Measurements from ENCODE around the gene XK. TPM values are rescaled to one million over a fixed set of nuclear protein-coding genes. Genes with fewer than 3 reads are reported as not detected.

The XK gene
- total RNA-seq, 1 experiment from 2014 or later, result 2.6 TPM

DNA sequence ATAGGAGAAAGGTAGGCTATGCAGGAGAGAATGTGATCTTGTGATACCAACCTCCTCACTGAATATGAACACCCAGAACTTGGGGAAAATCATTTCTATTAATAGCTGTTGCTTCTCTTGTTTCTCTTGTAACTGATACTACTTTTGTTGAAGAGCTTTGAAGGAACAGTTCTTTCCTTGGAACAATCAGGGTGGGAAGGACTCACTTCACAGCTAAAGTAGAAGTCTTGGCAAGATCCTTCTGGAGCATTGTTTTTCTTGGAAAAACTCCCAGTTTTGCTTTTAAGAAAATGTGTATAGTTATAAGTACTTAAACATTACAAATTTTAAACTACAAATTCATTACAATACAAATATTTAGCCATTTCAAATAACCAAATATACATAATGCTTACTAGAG is 19.1 kb upstream of the XK start:
- BruUV-seq (replicated peaks), result no TSS peak
- no peak overlapping the region for H3K27ac Mint-ChIP-seq (ENCODE audit: unreplicated experiment)
- TF ChIP-seq, protein P1, sequence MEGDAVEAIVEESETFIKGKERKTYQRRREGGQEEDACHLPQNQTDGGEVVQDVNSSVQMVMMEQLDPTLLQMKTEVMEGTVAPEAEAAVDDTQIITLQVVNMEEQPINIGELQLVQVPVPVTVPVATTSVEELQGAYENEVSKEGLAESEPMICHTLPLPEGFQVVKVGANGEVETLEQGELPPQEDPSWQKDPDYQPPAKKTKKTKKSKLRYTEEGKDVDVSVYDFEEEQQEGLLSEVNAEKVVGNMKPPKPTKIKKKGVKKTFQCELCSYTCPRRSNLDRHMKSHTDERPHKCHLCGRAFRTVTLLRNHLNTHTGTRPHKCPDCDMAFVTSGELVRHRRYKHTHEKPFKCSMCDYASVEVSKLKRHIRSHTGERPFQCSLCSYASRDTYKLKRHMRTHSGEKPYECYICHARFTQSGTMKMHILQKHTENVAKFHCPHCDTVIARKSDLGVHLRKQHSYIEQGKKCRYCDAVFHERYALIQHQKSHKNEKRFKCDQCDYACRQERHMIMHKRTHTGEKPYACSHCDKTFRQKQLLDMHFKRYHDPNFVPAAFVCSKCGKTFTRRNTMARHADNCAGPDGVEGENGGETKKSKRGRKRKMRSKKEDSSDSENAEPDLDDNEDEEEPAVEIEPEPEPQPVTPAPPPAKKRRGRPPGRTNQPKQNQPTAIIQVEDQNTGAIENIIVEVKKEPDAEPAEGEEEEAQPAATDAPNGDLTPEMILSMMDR (IDR thresholded peaks at IDR 0.05; ENCODE audit: insufficient read depth in 1 of 2, low read depth in 1 of 2, low read length in 1 of 2, severe bottlenecking in 1 of 2, unreplicated experiment in 1 of 2), result no peak
- no peaks in the 10 kb centered on the region for H3K4me1 Mint-ChIP-seq (ENCODE audit: low read depth, unreplicated experiment)
- intact Hi-C loops (cut with micrococcal nuclease; ENCODE audit: unreplicated experiment), result no loop called here
- H3K36me3 Mint-ChIP-seq (ENCODE audit: insufficient read depth, unreplicated experiment), result peaks cover 3% of the 10 kb centered on the region
- H3K36me3 ChIP-seq (ENCODE audit: control insufficient read depth, insufficient read depth, low read length), result no peaks in the 10 kb centered on the region
- H3K27me3 ChIP-seq (replicated peaks; ENCODE audit: control insufficient read depth, insufficient read depth, low read length), result no peaks in the 10 kb centered on the region
- H3K9me3 ChIP-seq, result no peaks in the 10 kb centered on the region
- no peak overlapping the region for H3K4me3 Mint-ChIP-seq (ENCODE audit: unreplicated experiment)
- no peaks in the 10 kb centered on the region for H3K27me3 Mint-ChIP-seq (ENCODE audit: insufficient read depth, unreplicated experiment)
- DNase-seq, result no peak
- H3K4me1 ChIP-seq, result no peaks in the 10 kb centered on the region
- no peaks in the 10 kb centered on the region for H3K9me3 Mint-ChIP-seq (ENCODE audit: unreplicated experiment)
- POLR2A ChIA-PET, result no interaction called here
- no peak overlapping the region for H3K4me3 ChIP-seq (ENCODE audit: low read depth, low read length)
- CTCF ChIA-PET, result no interaction called here

DNA sequence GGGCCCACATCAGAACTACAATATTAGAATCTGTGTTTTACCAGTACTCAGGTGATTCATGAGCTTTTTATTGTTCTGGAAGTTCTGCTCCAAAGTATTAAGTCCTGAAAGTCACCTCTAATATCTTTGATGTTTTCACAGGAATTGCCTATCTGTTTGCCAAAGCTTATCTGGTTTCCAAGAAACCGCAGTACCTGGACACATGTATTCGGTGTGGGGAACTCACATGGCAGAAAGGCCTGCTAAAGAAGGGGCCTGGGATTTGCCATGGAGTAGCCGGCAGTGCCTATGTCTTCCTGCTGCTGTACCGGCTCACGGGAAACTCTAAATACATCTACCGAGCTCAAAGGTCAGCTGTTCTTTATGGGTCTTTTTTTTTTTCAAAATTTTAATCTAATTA is 18.4 kb upstream of the XK start:
- no peak for DNase-seq
- H3K27me3 ChIP-seq (replicated peaks; ENCODE audit: control insufficient read depth, insufficient read depth, low read length), result no peaks in the 10 kb centered on the region
- CTCF ChIA-PET, result no interaction called here
- H3K9me3 ChIP-seq, result no peaks in the 10 kb centered on the region
- no peaks in the 10 kb centered on the region for H3K36me3 ChIP-seq (ENCODE audit: control insufficient read depth, insufficient read depth, low read length)
- H3K4me1 ChIP-seq, result no peaks in the 10 kb centered on the region
- BruUV-seq (replicated peaks), result no TSS peak
- Mint-ChIP-seq H3K4me3 (ENCODE audit: unreplicated experiment) (no peak overlapping the region), H3K9me3 (ENCODE audit: unreplicated experiment) (no peaks in the 10 kb centered on the region), H3K27ac (ENCODE audit: unreplicated experiment) (no peak overlapping the region), H3K36me3 (ENCODE audit: insufficient read depth, unreplicated experiment) (peaks cover 5% of the 10 kb centered on the region), H3K4me1 (ENCODE audit: low read depth, unreplicated experiment) (no peaks in the 10 kb centered on the region), H3K27me3 (ENCODE audit: insufficient read depth, unreplicated experiment) (no peaks in the 10 kb centered on the region)
- POLR2A ChIA-PET, result no interaction called here
- intact Hi-C loops (cut with micrococcal nuclease; ENCODE audit: unreplicated experiment), result no loop called here
- no peak overlapping the region for H3K4me3 ChIP-seq (ENCODE audit: low read depth, low read length)
- TF ChIP-seq, protein P1 (IDR thresholded peaks at IDR 0.05; ENCODE audit: insufficient read depth in 1 of 2, low read depth in 1 of 2, low read length in 1 of 2, severe bottlenecking in 1 of 2, unreplicated experiment in 1 of 2), result no peak

DNA sequence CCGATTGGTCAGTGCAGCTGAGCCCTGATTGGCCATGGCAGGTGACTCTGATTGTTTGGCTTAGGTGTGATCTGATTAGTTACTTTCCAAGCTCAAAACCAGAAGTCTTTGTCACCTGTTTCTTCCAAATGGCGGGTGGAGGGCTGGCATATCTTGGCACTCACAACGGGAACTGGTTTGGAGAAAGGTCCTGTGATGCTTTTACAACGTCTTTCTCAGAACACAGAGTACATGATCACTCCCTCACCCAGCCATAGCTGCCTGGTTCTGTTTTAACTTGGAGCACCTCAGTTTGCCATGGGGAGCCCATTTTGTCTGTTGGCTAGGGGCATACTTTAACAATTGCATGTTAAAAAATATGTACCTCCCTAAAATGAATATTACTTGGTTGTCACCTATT is 13.0 kb upstream of the XK start:
- BruUV-seq (replicated peaks), result no TSS peak
- TF ChIP-seq, protein P1 (IDR thresholded peaks at IDR 0.05; ENCODE audit: insufficient read depth in 1 of 2, low read depth in 1 of 2, low read length in 1 of 2, severe bottlenecking in 1 of 2, unreplicated experiment in 1 of 2), result no peak
- ChIA-PET CTCF (no interaction called here), POLR2A (no interaction called here)
- Mint-ChIP-seq H3K36me3 (ENCODE audit: insufficient read depth, unreplicated experiment) (peaks cover 5% of the 10 kb centered on the region), H3K9me3 (ENCODE audit: unreplicated experiment) (no peaks in the 10 kb centered on the region), H3K27ac (ENCODE audit: unreplicated experiment) (no peak overlapping the region), H3K4me3 (ENCODE audit: unreplicated experiment) (no peak overlapping the region), H3K27me3 (ENCODE audit: insufficient read depth, unreplicated experiment) (no peaks in the 10 kb centered on the region), H3K4me1 (ENCODE audit: low read depth, unreplicated experiment) (no peaks in the 10 kb centered on the region)
- H3K4me3 ChIP-seq (ENCODE audit: low read depth, low read length), result no peak overlapping the region
- H3K27me3 ChIP-seq (replicated peaks; ENCODE audit: control insufficient read depth, insufficient read depth, low read length), result no peaks in the 10 kb centered on the region
- H3K9me3 ChIP-seq, result no peaks in the 10 kb centered on the region
- H3K4me1 ChIP-seq, result no peaks in the 10 kb centered on the region
- intact Hi-C loops (cut with micrococcal nuclease; ENCODE audit: unreplicated experiment), result no loop called here
- peak in 1 of 2 experiments; percentile 1 for DNase-seq
- no peaks in the 10 kb centered on the region for H3K36me3 ChIP-seq (ENCODE audit: control insufficient read depth, insufficient read depth, low read length)

Data from Caco-2 (cell line).